PC-3 (cell line): ENCODE results near the gene DPH7.

Experiments used
- CTCF ChIP-seq: fragments of 300-600 bp; sonication (generic); conservative IDR thresholded peaks from 2 replicates; pipeline ENCODE4 v1.5.1; 2017; ENCODE audit warnings: antibody characterized with exemption, low read depth, mild to moderate bottlenecking, low read length
- EZH2 ChIP-seq: fragments of 300-600 bp; sonication (generic); IDR thresholded peaks from one replicate; pipeline ENCODE4 v1.6.1; 2017; ENCODE audit warnings: antibody characterized with exemption, mild to moderate bottlenecking, low read length; ENCODE audit not compliant: unreplicated experiment
- EZH2phosphoT487 ChIP-seq: fragments of 300-600 bp; sonication (generic); IDR thresholded peaks from 2 replicates; pipeline ENCODE4 v1.6.1; 2018; ENCODE audit warnings: mild to moderate bottlenecking, antibody characterized with exemption, low read length, borderline replicate concordance

- TF ChIP-seq CTCF: no peak
- no peak for TF ChIP-seq EZH2phosphoT487
- no peak for TF ChIP-seq EZH2
Measured at GRCh38 chr9:137611623-137612609, 33.2 kb upstream of the DPH7 start.
